CD4-positive, alpha-beta T cell (primary cell): ENCODE data around the gene IL1RAPL2. TPM values are rescaled to one million over a fixed set of nuclear protein-coding genes. Genes with fewer than 3 reads are reported as not detected.

Experiments used
- ATAC-seq: fragments of 200-7000 bp; cut with Tn5 transposase; one replicate; pipeline ENCODE4 v1.10.0; 2022; ENCODE audit warnings: mild to moderate bottlenecking; ENCODE audit not compliant: poor library complexity
- CTCF ChIA-PET: fragments of 350-600 bp; sonication (Branson Sonifier 250); formaldehyde crosslinking; loops from one replicate; lab custom pipeline; 2021; ENCODE audit warnings: antibody characterized with exemption, inconsistent platforms; lab: Charles Lee
- POLR2A ChIA-PET: fragments of 350-600 bp; sonication (Branson Sonifier 250); formaldehyde crosslinking; loops from one replicate; lab custom pipeline; 2021; ENCODE audit warnings: antibody characterized with exemption, inconsistent platforms; lab: Charles Lee
- DNase-seq, 14 experiments: peaks; one replicate each; pipeline ENCODE4 v3.0.0-alpha.2; 2013 to 2020; ENCODE audit warnings: mixed read lengths in 2 of 14
- H3K27ac ChIP-seq, 2 donors: one replicate each; pipeline versions ENCODE4 v1.5.1 to v1.7.0; 2013; ENCODE audit warnings: low read length in 2 of 2, low read depth in 1 of 2, mild to moderate bottlenecking in 1 of 2
- H3K27me3 ChIP-seq, 2 experiments: 1 replicate in 1 of 2; 2 replicates in 1 of 2; pipeline versions ENCODE4 v1.6.1 to v1.7.0; 2013; ENCODE audit warnings: low read length in 2 of 2, control low read depth in 1 of 2, mild to moderate bottlenecking in 1 of 2, moderate library complexity in 1 of 2; ENCODE audit not compliant: insufficient read depth in 2 of 2, control insufficient read depth in 1 of 2
- H3K36me3 ChIP-seq: one replicate; pipeline ENCODE4 v1.6.1; 2013; ENCODE audit warnings: low read length, control low read depth; ENCODE audit not compliant: insufficient read depth
- H3K4me1 ChIP-seq: one replicate; pipeline ENCODE4 v1.6.1; 2013; ENCODE audit warnings: low read length, control low read depth; ENCODE audit not compliant: insufficient read depth
- H3K4me3 ChIP-seq: one replicate; pipeline ENCODE4 v1.5.1; 2013; ENCODE audit warnings: mild to moderate bottlenecking, low read length, moderate library complexity
- H3K9me3 ChIP-seq, 2 experiments: 1 replicate in 1 of 2; 2 replicates in 1 of 2; pipeline versions ENCODE4 v1.6.1 to v1.7.0; 2013; ENCODE audit warnings: low read length in 2 of 2, mild to moderate bottlenecking in 2 of 2, control low read depth in 1 of 2, moderate library complexity in 1 of 2; ENCODE audit not compliant: control insufficient read depth in 1 of 2, insufficient read depth in 1 of 2
- H3K27ac Mint-ChIP-seq: one replicate; pipeline ENCODE4 v1.8.0; 2020; ENCODE audit warnings: mixed read lengths
- H3K27me3 Mint-ChIP-seq: one replicate; pipeline ENCODE4 v1.8.0; 2021; ENCODE audit warnings: mixed read lengths
- H3K36me3 Mint-ChIP-seq: one replicate; pipeline ENCODE4 v1.8.0; 2021; ENCODE audit warnings: low read depth, mixed read lengths
- H3K4me1 Mint-ChIP-seq: one replicate; pipeline ENCODE4 v1.8.0; 2021; ENCODE audit warnings: low read depth, mixed read lengths
- H3K4me3 Mint-ChIP-seq: one replicate; pipeline ENCODE4 v1.8.0; 2020; ENCODE audit warnings: mild to moderate bottlenecking, mixed read lengths
- H3K9me3 Mint-ChIP-seq: one replicate; pipeline ENCODE4 v1.8.0; 2020; ENCODE audit warnings: mixed read lengths
- intact Hi-C, 2 experiments: fragments of 100-400 bp; cut with DNase I in 1 of 2; cut with micrococcal nuclease in 1 of 2; formaldehyde crosslinking; loops; one replicate each; pipeline versions ENCODE4 v1.15.1 to v1.9.0; 2023 to 2025; cut with DNase I, micrococcal nuclease
- total RNA-seq, 174 experiments: library from RNA in 2 of 174; stranded (reverse) in 2 of 174; gene quantifications; one replicate each; pipeline ENCODE4 v1.2.3 and lab custom pipeline; 2021 to 2026
- TF ChIP-seq, protein P1 (sequence below): fragments of 200-600 bp; IDR thresholded peaks from one replicate; pipeline ENCODE4 v1.8.0; 2022; ENCODE audit warnings: antibody characterized with exemption, mild to moderate bottlenecking

The IL1RAPL2 gene
- total RNA-seq, 2 experiments from 2014 or later = not detected

DNA sequence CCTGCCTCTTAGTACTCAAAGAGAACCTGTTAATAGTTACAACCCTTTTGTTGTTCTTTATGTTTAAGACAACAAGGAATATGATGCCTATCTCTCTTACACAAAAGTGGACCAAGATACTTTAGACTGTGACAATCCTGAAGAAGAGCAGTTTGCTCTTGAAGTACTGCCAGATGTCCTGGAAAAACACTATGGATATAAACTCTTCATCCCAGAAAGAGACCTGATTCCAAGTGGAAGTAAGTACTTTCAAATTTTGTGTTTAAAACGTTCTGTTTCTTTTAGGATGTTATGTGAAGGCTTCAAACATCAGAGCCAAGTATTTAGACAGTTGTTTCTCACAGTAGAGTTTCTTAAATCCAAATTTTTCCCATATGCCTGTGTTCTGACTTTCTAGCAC lies 1189.1 kb downstream of the IL1RAPL2 start:
- Mint-ChIP-seq H3K9me3 (no peaks in the 10 kb centered on the region), H3K4me3 (no peak overlapping the region), H3K27me3 (no peaks in the 10 kb centered on the region), H3K4me1 (no peaks in the 10 kb centered on the region), H3K27ac (no peak overlapping the region), H3K36me3 (no peaks in the 10 kb centered on the region)
- Histone ChIP-seq H3K27ac (no peak overlapping the region), H3K4me3 (no peak overlapping the region), H3K36me3 (no peaks in the 10 kb centered on the region), H3K27me3 (no peaks in the 10 kb centered on the region), H3K4me1 (no peaks in the 10 kb centered on the region), H3K9me3 (no peaks in the 10 kb centered on the region)
- ATAC-seq = no peak
- no peak for DNase-seq
- POLR2A ChIA-PET = no interaction called here
- TF ChIP-seq, protein P1, sequence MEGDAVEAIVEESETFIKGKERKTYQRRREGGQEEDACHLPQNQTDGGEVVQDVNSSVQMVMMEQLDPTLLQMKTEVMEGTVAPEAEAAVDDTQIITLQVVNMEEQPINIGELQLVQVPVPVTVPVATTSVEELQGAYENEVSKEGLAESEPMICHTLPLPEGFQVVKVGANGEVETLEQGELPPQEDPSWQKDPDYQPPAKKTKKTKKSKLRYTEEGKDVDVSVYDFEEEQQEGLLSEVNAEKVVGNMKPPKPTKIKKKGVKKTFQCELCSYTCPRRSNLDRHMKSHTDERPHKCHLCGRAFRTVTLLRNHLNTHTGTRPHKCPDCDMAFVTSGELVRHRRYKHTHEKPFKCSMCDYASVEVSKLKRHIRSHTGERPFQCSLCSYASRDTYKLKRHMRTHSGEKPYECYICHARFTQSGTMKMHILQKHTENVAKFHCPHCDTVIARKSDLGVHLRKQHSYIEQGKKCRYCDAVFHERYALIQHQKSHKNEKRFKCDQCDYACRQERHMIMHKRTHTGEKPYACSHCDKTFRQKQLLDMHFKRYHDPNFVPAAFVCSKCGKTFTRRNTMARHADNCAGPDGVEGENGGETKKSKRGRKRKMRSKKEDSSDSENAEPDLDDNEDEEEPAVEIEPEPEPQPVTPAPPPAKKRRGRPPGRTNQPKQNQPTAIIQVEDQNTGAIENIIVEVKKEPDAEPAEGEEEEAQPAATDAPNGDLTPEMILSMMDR = no peak
- intact Hi-C loops = no loop called here
- CTCF ChIA-PET = no interaction called here

DNA sequence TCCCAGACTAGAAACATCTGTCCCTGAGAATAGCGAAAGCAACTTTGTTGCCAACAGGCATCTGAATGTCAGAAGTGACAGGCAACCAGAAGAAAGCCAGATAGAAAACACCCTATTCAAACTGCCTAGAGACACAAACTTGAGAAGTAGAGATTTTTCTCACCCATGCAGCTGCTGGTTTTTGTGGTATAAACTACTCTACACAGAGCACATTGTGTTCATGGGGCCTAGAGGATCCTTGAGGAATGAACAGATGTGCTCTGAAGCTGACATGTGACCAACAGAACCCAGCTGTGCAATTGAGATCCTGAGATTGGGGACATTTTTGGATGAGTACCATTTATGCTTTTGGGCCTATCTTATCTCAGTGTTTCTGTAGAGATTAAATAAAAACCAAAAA lies 1192.8 kb downstream of the IL1RAPL2 start:
- no peaks in the 10 kb centered on the region for H3K4me1 ChIP-seq
- Mint-ChIP-seq H3K4me1 (no peaks in the 10 kb centered on the region), H3K27me3 (no peaks in the 10 kb centered on the region), H3K27ac (no peak overlapping the region), H3K9me3 (no peaks in the 10 kb centered on the region), H3K4me3 (no peak overlapping the region), H3K36me3 (no peaks in the 10 kb centered on the region)
- intact Hi-C loops = no loop called here
- H3K27me3 ChIP-seq = no peaks in the 10 kb centered on the region
- H3K27ac ChIP-seq = no peak overlapping the region
- ChIA-PET POLR2A (no interaction called here), CTCF (no interaction called here)
- ATAC-seq (no peak), DNase-seq (no peak)
- H3K9me3 ChIP-seq = no peaks in the 10 kb centered on the region
- TF ChIP-seq, protein P1 = no peak
- no peaks in the 10 kb centered on the region for H3K36me3 ChIP-seq
- H3K4me3 ChIP-seq = no peak overlapping the region

DNA sequence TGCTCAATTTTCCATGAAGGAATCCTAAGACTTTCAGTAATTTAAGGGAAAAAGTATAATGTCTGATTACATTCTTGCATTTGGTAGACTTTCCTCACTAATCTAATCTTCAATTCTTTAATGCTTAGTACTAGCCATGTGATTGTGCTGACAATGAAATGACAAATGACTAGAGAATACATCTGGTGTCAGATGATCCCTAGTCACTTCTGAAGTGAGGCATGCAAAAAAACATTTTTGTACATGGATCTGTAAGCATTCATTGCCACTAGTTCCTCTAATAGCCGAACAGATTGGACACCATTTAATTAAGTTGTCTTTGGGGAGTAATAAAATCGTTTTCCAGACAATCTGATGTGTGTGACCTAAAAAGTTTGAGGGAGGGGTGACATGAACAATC lies 1193.6 kb downstream of the IL1RAPL2 start:
- Mint-ChIP-seq H3K27me3 (no peaks in the 10 kb centered on the region), H3K27ac (no peak overlapping the region), H3K4me3 (no peak overlapping the region), H3K4me1 (no peaks in the 10 kb centered on the region), H3K9me3 (no peaks in the 10 kb centered on the region), H3K36me3 (no peaks in the 10 kb centered on the region)
- DNase-seq (no peak), ATAC-seq (no peak)
- TF ChIP-seq, protein P1 = no peak
- no peaks in the 10 kb centered on the region for H3K4me1 ChIP-seq
- intact Hi-C loops = no loop called here
- H3K9me3 ChIP-seq = no peaks in the 10 kb centered on the region
- CTCF ChIA-PET = no interaction called here
- POLR2A ChIA-PET = no interaction called here
- H3K4me3 ChIP-seq = no peak overlapping the region
- no peaks in the 10 kb centered on the region for H3K36me3 ChIP-seq
- no peak overlapping the region for H3K27ac ChIP-seq
- no peaks in the 10 kb centered on the region for H3K27me3 ChIP-seq
